Esophagus squamous epithelium (tissue), 4 donors: ENCODE results near the gene TNFRSF11A.

Experiments
- CTCF ChIP-seq, 6 experiments: fragments of 450-650 bp in 4 of 6; fragments of 200-600 bp in 2 of 6; sonication (generic) in 2 of 6; IDR thresholded peaks; one replicate each; pipeline ENCODE4 v1.5.1; 2016 to 2019; ENCODE audit warnings: antibody characterized with exemption in 6 of 6, mild to moderate bottlenecking in 4 of 6, moderate library complexity in 4 of 6
- POLR2A ChIP-seq, 4 donors: fragments of 450-650 bp; IDR thresholded peaks; one replicate each; pipeline ENCODE4 v1.6.1; 2017; ENCODE audit warnings: antibody characterized with exemption in 4 of 4, mild to moderate bottlenecking in 4 of 4, moderate library complexity in 3 of 4

- TF ChIP-seq CTCF (IDR thresholded peaks at IDR 0.05) (no peak), POLR2A (IDR thresholded peaks at IDR 0.05) (no peak)
Observed at GRCh38 chr18:62329691-62330454, 4.8 kb downstream of the TNFRSF11A start.
